Uterus (tissue), 4 donors: ENCODE results near the gene CLK2. TPM values are rescaled to one million over a fixed set of nuclear protein-coding genes. Genes with fewer than 3 reads are reported as not detected.

ENCODE experiments used
- DNase-seq, 2 donors: peaks; one replicate each; pipeline ENCODE4 v3.0.0-alpha.2; 2019 to 2020
- H3K27ac ChIP-seq, 2 donors: fragments of 200-600 bp; sonication (generic); 1 replicate in 1 of 2; 2 replicates in 1 of 2; pipeline ENCODE4 v1.5.1; 2016 to 2018
- H3K27me3 ChIP-seq, 2 donors: fragments of 200-600 bp; sonication (generic); one replicate each; pipeline ENCODE4 v1.5.1; 2018 to 2019; ENCODE audit warnings: control low read depth in 1 of 2
- H3K36me3 ChIP-seq, 2 donors: fragments of 200-600 bp; sonication (generic); one replicate each; pipeline ENCODE4 v1.5.1; 2019; ENCODE audit warnings: control low read depth in 1 of 2
- H3K4me1 ChIP-seq, 2 donors: fragments of 200-600 bp; sonication (generic); one replicate each; pipeline ENCODE4 v1.5.1; 2018 to 2019; ENCODE audit warnings: control low read depth in 1 of 2
- H3K4me3 ChIP-seq, 2 donors: fragments of 200-600 bp; sonication (generic); 1 replicate in 1 of 2; 2 replicates in 1 of 2; pipeline ENCODE4 v1.5.1; 2018 to 2019; ENCODE audit warnings: mild to moderate bottlenecking in 1 of 2
- H3K9me3 ChIP-seq, 2 donors: fragments of 200-600 bp; sonication (generic); one replicate each; pipeline ENCODE4 v1.5.1; 2019; ENCODE audit warnings: control low read depth in 1 of 2
- POLR2A ChIP-seq, 2 donors: fragments of 450-650 bp; IDR thresholded peaks; one replicate each; pipeline ENCODE4 v1.6.1; 2016; ENCODE audit warnings: antibody characterized with exemption in 2 of 2, mild to moderate bottlenecking in 1 of 2, moderate library complexity in 1 of 2
- intact Hi-C: fragments of 100-400 bp; cut with DNase I; formaldehyde crosslinking; loops from one replicate; pipeline ENCODE4 v1.15.1; 2023; ENCODE audit warnings: low total_unique reads
- total RNA-seq, 4 donors: library from RNA; depleted of rRNA in 3 of 4; stranded (reverse); fragments of >200 nt in 3 of 4; gene quantifications; one replicate each; pipeline versions ENCODE4 v1.1.0 to v1.2.4, GENCODE V29; 2014 to 2023
- TF ChIP-seq, protein P1 (sequence below), 4 experiments: fragments of 200-600 bp in 2 of 4; fragments of 450-650 bp in 2 of 4; sonication (generic) in 2 of 4; IDR thresholded peaks; one replicate each; pipeline ENCODE4 v1.5.1; 2016 to 2019; ENCODE audit warnings: antibody characterized with exemption in 4 of 4, mild to moderate bottlenecking in 2 of 4, moderate library complexity in 1 of 4
- donor health status: DM: yes; HTN: yes; CAD: no.

Gene CLK2
- total RNA-seq, 4 donors from 2014 or later = 25.4 to 75.3 (median 39.3) TPM

DNA sequence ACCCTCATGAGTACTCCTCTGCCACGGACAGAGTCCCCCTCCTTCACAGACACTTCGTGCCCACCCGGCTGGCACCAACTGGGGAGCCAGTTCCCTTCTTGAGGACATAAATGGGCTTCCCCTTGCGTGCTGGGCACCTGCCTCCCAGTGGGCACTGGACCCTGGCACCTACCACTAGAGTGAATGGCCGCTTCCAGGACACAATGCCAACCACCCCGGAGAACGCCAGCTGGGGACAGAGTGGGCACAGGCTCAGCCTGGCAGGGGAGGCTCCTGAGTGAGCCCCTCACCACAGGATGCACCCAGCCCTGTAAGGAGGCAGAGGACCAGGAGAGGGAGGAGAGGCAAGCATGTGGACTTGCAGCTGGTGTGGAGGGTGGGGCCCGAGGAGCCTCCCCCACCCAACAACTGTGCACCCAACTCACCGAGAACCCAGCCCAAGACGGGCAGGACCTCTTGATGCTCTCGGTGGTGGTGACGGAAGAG is 19.0 kb downstream of the CLK2 start:
- TF ChIP-seq, protein P1, sequence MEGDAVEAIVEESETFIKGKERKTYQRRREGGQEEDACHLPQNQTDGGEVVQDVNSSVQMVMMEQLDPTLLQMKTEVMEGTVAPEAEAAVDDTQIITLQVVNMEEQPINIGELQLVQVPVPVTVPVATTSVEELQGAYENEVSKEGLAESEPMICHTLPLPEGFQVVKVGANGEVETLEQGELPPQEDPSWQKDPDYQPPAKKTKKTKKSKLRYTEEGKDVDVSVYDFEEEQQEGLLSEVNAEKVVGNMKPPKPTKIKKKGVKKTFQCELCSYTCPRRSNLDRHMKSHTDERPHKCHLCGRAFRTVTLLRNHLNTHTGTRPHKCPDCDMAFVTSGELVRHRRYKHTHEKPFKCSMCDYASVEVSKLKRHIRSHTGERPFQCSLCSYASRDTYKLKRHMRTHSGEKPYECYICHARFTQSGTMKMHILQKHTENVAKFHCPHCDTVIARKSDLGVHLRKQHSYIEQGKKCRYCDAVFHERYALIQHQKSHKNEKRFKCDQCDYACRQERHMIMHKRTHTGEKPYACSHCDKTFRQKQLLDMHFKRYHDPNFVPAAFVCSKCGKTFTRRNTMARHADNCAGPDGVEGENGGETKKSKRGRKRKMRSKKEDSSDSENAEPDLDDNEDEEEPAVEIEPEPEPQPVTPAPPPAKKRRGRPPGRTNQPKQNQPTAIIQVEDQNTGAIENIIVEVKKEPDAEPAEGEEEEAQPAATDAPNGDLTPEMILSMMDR (IDR thresholded peaks at IDR 0.05) = no peak
- no peak for TF ChIP-seq POLR2A (IDR thresholded peaks at IDR 0.05)
- Histone ChIP-seq H3K36me3 (no peaks in the 10 kb centered on the region), H3K4me3 (peak overlapping the region; percentile 64 to 92), H3K4me1 (peaks cover 0 to 18% of the 10 kb centered on the region in 2 donors), H3K9me3 (no peaks in the 10 kb centered on the region), H3K27me3 (no peaks in the 10 kb centered on the region), H3K27ac (peak overlapping the region; percentile 95 to 98)
- no peak for DNase-seq
- intact Hi-C loops = no loop called here

DNA sequence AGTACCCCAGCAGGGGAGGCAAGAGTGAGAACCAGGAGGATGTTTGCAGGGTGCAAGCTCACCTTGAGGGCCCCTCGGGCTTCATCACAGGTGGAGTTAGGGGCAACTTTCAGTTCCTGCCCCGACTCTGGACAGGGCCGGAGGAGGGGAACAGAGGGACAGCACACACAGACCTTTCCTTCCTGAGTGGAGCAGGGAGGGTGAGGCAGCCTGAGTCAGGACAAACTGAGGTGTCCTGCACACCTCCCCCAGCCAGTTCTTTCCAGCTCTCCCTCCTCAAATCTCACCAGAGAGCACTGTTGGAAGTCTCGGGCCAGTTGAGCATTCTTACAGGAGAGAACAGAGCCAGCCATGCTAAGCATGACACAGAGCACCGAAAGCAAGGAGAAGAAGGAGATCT is 19.5 kb downstream of the CLK2 start:
- Histone ChIP-seq H3K4me3 (peak overlapping the region in 1 of 2 donors; percentile 92), H3K36me3 (no peaks in the 10 kb centered on the region), H3K27ac (peak overlapping the region in 1 of 2 donors; percentile 98), H3K27me3 (no peaks in the 10 kb centered on the region), H3K9me3 (no peaks in the 10 kb centered on the region), H3K4me1 (peaks cover 0 to 18% of the 10 kb centered on the region in 2 donors)
- TF ChIP-seq, protein P1 (IDR thresholded peaks at IDR 0.05) = no peak
- no peak for TF ChIP-seq POLR2A (IDR thresholded peaks at IDR 0.05)
- no peak for DNase-seq
- intact Hi-C loops = no loop called here

DNA sequence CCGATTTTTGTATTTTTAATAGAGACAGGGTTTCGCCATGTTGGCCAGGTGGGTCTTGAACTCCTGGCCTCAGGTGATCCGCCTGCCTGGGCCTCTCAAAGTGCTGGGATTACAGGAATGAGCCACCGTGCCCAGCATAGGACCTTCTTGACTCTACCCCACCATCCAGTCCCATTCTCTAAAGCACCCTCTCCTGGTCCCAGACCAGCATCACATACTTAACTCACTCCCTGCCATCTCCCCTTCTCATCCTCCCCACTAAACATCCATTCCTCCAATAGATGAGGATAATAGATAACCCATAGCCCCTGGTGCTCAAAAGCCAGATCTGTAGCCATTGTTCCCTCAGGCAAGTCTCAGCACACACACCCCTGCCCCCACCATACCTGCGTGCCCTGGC is 20.1 kb downstream of the CLK2 start:
- no peak for TF ChIP-seq POLR2A (IDR thresholded peaks at IDR 0.05)
- TF ChIP-seq, protein P1 (IDR thresholded peaks at IDR 0.05) = no peak
- intact Hi-C loops = no loop called here

DNA sequence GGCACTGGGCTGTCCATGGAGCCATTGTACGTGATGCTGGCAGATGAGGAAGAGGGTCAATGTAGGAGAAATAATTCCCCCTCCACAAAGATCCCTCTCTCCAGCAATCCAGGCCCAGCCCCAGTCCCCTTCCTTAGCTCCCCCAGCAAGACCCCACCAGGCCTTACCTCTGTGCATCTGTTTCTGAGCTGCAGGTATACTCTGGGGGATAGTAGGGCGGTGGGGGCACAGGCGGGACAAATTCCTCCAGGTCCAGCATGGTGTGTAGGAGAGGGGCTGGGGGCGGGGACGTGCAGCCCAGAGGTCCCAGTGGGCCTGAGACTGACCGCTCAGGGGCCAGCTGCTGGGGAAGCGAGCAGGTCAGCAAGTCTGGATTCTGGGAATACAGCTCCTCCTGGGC is 21.7 kb downstream of the CLK2 start:
- Histone ChIP-seq H3K4me3 (no peak overlapping the region), H3K9me3 (no peaks in the 10 kb centered on the region), H3K4me1 (peaks cover 0 to 18% of the 10 kb centered on the region in 2 donors), H3K27me3 (no peaks in the 10 kb centered on the region), H3K27ac (no peak overlapping the region), H3K36me3 (no peaks in the 10 kb centered on the region)
- TF ChIP-seq POLR2A (IDR thresholded peaks at IDR 0.05) = no peak
- TF ChIP-seq, protein P1 (IDR thresholded peaks at IDR 0.05) = no peak
- intact Hi-C loops = no loop called here
- DNase-seq = no peak

More for the DNA sequence above, 20.1 kb downstream of the CLK2 start:
- Histone ChIP-seq H3K4me1 (peaks cover 0 to 18% of the 10 kb centered on the region in 2 donors), H3K36me3 (no peaks in the 10 kb centered on the region), H3K4me3 (no peak overlapping the region), H3K27ac (no peak overlapping the region), H3K27me3 (no peaks in the 10 kb centered on the region), H3K9me3 (no peaks in the 10 kb centered on the region)
- DNase-seq = no peak

DNA sequence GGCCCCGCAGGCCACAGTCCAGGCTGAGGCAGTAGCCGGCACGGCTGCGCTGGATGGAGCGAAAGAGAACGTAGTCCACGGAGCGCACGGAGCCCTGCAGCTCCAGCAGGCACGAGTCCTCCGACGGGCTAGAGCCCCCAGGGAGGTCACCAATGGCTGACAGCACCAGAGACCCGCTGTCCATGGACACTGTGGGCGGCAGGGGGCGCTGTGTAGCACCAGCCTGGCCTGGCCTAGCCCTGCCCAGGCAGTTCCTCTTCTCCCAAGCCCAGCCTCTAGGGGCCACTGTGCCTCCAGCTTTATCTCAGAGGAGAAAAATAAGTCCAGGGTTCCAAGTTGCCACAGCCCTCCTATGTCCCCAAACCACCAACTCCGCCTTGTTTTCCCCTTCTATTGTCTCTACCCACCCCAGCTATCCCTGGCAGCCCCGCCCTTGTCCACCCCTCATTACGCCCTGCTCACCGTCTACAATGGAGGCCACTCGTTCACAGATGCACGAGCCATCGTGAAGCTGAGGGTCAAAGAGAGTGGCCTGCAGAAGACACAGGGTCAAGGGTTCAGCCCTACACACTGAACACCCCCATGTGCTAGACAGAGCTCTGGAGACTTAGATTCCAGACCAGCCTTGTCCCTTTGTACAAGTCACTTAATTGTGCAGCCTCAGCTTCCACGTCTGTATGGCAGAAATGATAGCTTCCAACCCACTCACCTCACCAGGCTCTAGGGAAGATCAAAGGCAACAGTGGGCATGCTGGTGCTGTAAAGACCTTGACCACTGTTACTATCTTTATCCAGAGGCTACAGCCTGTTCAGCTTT is 22.5 kb downstream of the CLK2 start:
- intact Hi-C loops = no loop called here
- Histone ChIP-seq H3K4me1 (peaks cover 0 to 13% of the 10 kb centered on the region in 2 donors), H3K4me3 (no peak overlapping the region), H3K27ac (peak overlapping the region; percentile 26 to 31), H3K36me3 (no peaks in the 10 kb centered on the region), H3K9me3 (no peaks in the 10 kb centered on the region), H3K27me3 (no peaks in the 10 kb centered on the region)
- TF ChIP-seq, protein P1 (IDR thresholded peaks at IDR 0.05) = peak; percentile 99 to 100 (median 99)
- no peak for TF ChIP-seq POLR2A (IDR thresholded peaks at IDR 0.05)
- peak; percentile 89 to 91 for DNase-seq
